ENCODE data around the gene WNT11. TPM values are rescaled to one million over a fixed set of nuclear protein-coding genes. Genes with fewer than 3 reads are reported as not detected.

Gene WNT11
- total RNA-seq, 1 donor from 2014 or later = 6.9 TPM

GRCh38 chr11:76158394-76159302 lies 47.7 kb downstream of the WNT11 start:
- intact Hi-C loops (cut with DNase I) = loop anchor here (10.0 kb wide), 1 partner anchor 1126 kb away; no protein-coding TSS in a partner anchor
- Histone ChIP-seq H3K27ac (no peak overlapping the region), H3K27me3 (no peaks in the 10 kb centered on the region), H3K4me1 (peaks cover 15% of the 10 kb centered on the region), H3K4me3 (no peak overlapping the region), H3K36me3 (no peaks in the 10 kb centered on the region), H3K9me3 (no peaks in the 10 kb centered on the region)
- TF ChIP-seq POLR2AphosphoS5 (IDR thresholded peaks at IDR 0.05; ENCODE audit: insufficient read depth in 1 of 2, low read depth in 1 of 2) (no peak), POLR2A (IDR thresholded peaks at IDR 0.05) (no peak), CTCF (IDR thresholded peaks at IDR 0.05) (no peak)
- no peak for DNase-seq (ENCODE audit: extremely low spot score in 2 of 2)

GRCh38 chr11:76157891-76158290 lies 48.4 kb downstream of the WNT11 start:
- no peaks in the 10 kb centered on the region for H3K27me3 ChIP-seq
- no peaks in the 10 kb centered on the region for H3K9me3 ChIP-seq
- H3K36me3 ChIP-seq = no peaks in the 10 kb centered on the region
- no peak overlapping the region for H3K27ac ChIP-seq
- no peak for TF ChIP-seq POLR2A (IDR thresholded peaks at IDR 0.05)
- no peak for TF ChIP-seq POLR2AphosphoS5 (IDR thresholded peaks at IDR 0.05; ENCODE audit: insufficient read depth in 1 of 2, low read depth in 1 of 2)
- no peak overlapping the region for H3K4me3 ChIP-seq
- peaks cover 15% of the 10 kb centered on the region for H3K4me1 ChIP-seq
- no peak for DNase-seq (ENCODE audit: extremely low spot score in 2 of 2)
- intact Hi-C loops (cut with DNase I) = loop anchor here (10.0 kb wide), 1 partner anchor 1127 kb away; no protein-coding TSS in a partner anchor

GRCh38 chr11:76156971-76157427 lies 49.3 kb downstream of the WNT11 start:
- TF ChIP-seq POLR2A (IDR thresholded peaks at IDR 0.05) (no peak), POLR2AphosphoS5 (IDR thresholded peaks at IDR 0.05; ENCODE audit: insufficient read depth in 1 of 2, low read depth in 1 of 2) (no peak), CTCF (IDR thresholded peaks at IDR 0.05) (no peak)
- DNase-seq (ENCODE audit: extremely low spot score in 2 of 2) = no peak
- Histone ChIP-seq H3K36me3 (no peaks in the 10 kb centered on the region), H3K27ac (no peak overlapping the region), H3K4me1 (peaks cover 11% of the 10 kb centered on the region), H3K27me3 (no peaks in the 10 kb centered on the region), H3K4me3 (no peak overlapping the region), H3K9me3 (no peaks in the 10 kb centered on the region)
- intact Hi-C loops (cut with DNase I) = loop anchor here (10.0 kb wide), 1 partner anchor 1128 kb away; no protein-coding TSS in a partner anchor

- H3K4me3 ChIP-seq = no peak overlapping the region
- intact Hi-C loops (cut with DNase I) = loop anchor here (10.0 kb wide), 1 partner anchor 1129 kb away; no protein-coding TSS in a partner anchor
- no peak overlapping the region for H3K27ac ChIP-seq
- H3K27me3 ChIP-seq = no peaks in the 10 kb centered on the region
- DNase-seq (ENCODE audit: extremely low spot score in 2 of 2) = no peak
- peaks cover 4% of the 10 kb centered on the region for H3K4me1 ChIP-seq
- no peak for TF ChIP-seq POLR2AphosphoS5 (IDR thresholded peaks at IDR 0.05; ENCODE audit: insufficient read depth in 1 of 2, low read depth in 1 of 2)
- TF ChIP-seq POLR2A (IDR thresholded peaks at IDR 0.05) = no peak
- TF ChIP-seq CTCF (IDR thresholded peaks at IDR 0.05) = no peak
- H3K9me3 ChIP-seq = no peaks in the 10 kb centered on the region
- H3K36me3 ChIP-seq = no peaks in the 10 kb centered on the region
These were observed 50.6 kb downstream of the WNT11 start for GRCh38 chr11:76155500-76156227.

GRCh38 chr11:76153571-76153923 lies 52.8 kb downstream of the WNT11 start:
- no peak overlapping the region for H3K27ac ChIP-seq
- H3K4me3 ChIP-seq = no peak overlapping the region
- no peak for DNase-seq (ENCODE audit: extremely low spot score in 2 of 2)

More at GRCh38 chr11:76153571-76153923, 52.8 kb downstream of the WNT11 start:
- no peaks in the 10 kb centered on the region for H3K27me3 ChIP-seq
- H3K36me3 ChIP-seq = no peaks in the 10 kb centered on the region
- intact Hi-C loops (cut with DNase I) = loop anchor here (5.0 to 10.0 kb wide), 2 partner anchors 256 to 1131 kb away; no protein-coding TSS in a partner anchor
- no peaks in the 10 kb centered on the region for H3K9me3 ChIP-seq
- peaks cover 4% of the 10 kb centered on the region for H3K4me1 ChIP-seq
- no peak for TF ChIP-seq CTCF (IDR thresholded peaks at IDR 0.05)
- TF ChIP-seq POLR2A (IDR thresholded peaks at IDR 0.05) = no peak
- TF ChIP-seq POLR2AphosphoS5 (IDR thresholded peaks at IDR 0.05; ENCODE audit: insufficient read depth in 1 of 2, low read depth in 1 of 2) = no peak
